GM23338 (cell line): Measurements from ENCODE around the gene ABHD15. TPM values are rescaled to one million over a fixed set of nuclear protein-coding genes. Genes with fewer than 3 reads are reported as not detected.

Experiments used
- ATAC-seq: fragments of 200-7000 bp; cut with Tn5 transposase; 3 replicates; pipeline ENCODE4 v1.9.1; 2020
- DNase-seq: peaks from one replicate; pipeline ENCODE4 v3.0.0-alpha.2; 2015; ENCODE audit warnings: low spot score
- H2AFZ ChIP-seq: fragments of 200-600 bp; sonication (generic); 2 replicates; pipeline ENCODE4 v1.8.0; 2016; ENCODE audit warnings: antibody characterized with exemption, mild to moderate bottlenecking, moderate library complexity
- H3F3A ChIP-seq: fragments of 200-600 bp; sonication (generic); replicated peaks from 2 replicates; pipeline ENCODE4 v1.8.0; 2017; ENCODE audit warnings: antibody characterized with exemption, mixed run types, low read depth
- H3K27ac ChIP-seq: fragments of 200-600 bp; sonication (generic); 2 replicates; pipeline ENCODE4 v1.6.1; 2016; ENCODE audit warnings: low read depth
- H3K27me3 ChIP-seq: fragments of 200-600 bp; sonication (generic); 2 replicates; pipeline ENCODE4 v1.8.0; 2016; ENCODE audit warnings: mild to moderate bottlenecking, mixed run types, moderate library complexity; ENCODE audit not compliant: insufficient read depth
- H3K36me3 ChIP-seq: fragments of 200-600 bp; sonication (generic); 2 replicates; pipeline ENCODE4 v1.8.0; 2016; ENCODE audit warnings: mild to moderate bottlenecking; ENCODE audit not compliant: insufficient read depth
- H3K4me1 ChIP-seq: fragments of 200-600 bp; sonication (generic); 2 replicates; pipeline ENCODE4 v1.8.0; 2016; ENCODE audit warnings: mild to moderate bottlenecking, moderate library complexity; ENCODE audit not compliant: insufficient read depth
- H3K4me2 ChIP-seq: fragments of 200-600 bp; sonication (generic); 2 replicates; pipeline ENCODE4 v1.7.1; 2017; ENCODE audit warnings: mixed run types
- H3K4me3 ChIP-seq: fragments of 200-600 bp; sonication (generic); 2 replicates; pipeline ENCODE4 v1.6.1; 2016; ENCODE audit warnings: mixed run types
- H3K79me2 ChIP-seq: fragments of 200-600 bp; sonication (generic); replicated peaks from 2 replicates; pipeline ENCODE4 v1.8.0; 2017; ENCODE audit warnings: mild to moderate bottlenecking; ENCODE audit not compliant: insufficient read depth
- H3K9me2 ChIP-seq: fragments of 200-600 bp; sonication (generic); 2 replicates; pipeline ENCODE4 v1.8.0; 2017; ENCODE audit not compliant: insufficient read depth
- H4K20me1 ChIP-seq: fragments of 200-600 bp; sonication (generic); replicated peaks from 2 replicates; pipeline ENCODE4 v1.8.0; 2017; ENCODE audit warnings: mild to moderate bottlenecking; ENCODE audit not compliant: insufficient read depth
- H3K27ac Mint-ChIP-seq: 2 replicates; pipeline ENCODE4 v1.8.0; 2020; ENCODE audit warnings: inconsistent platforms, mild to moderate bottlenecking, moderate library complexity, mixed read lengths
- H3K27me3 Mint-ChIP-seq: 3 replicates; pipeline ENCODE4 v1.8.0; 2022; ENCODE audit warnings: low read depth, mild to moderate bottlenecking, moderate library complexity, mixed read lengths, inconsistent platforms; ENCODE audit not compliant: insufficient read depth, poor library complexity
- H3K36me3 Mint-ChIP-seq: 3 replicates; pipeline ENCODE4 v1.8.0; 2021; ENCODE audit warnings: low read depth, mild to moderate bottlenecking, inconsistent platforms, moderate library complexity, mixed read lengths
- H3K4me1 Mint-ChIP-seq: 3 replicates; pipeline ENCODE4 v1.8.0; 2020; ENCODE audit warnings: mild to moderate bottlenecking, inconsistent platforms, mixed read lengths
- H3K4me3 Mint-ChIP-seq: 3 replicates; pipeline ENCODE4 v1.8.0; 2021; ENCODE audit warnings: moderate library complexity, mild to moderate bottlenecking, inconsistent platforms, mixed read lengths
- H3K9me3 Mint-ChIP-seq: 3 replicates; pipeline ENCODE4 v1.8.0; 2020; ENCODE audit warnings: moderate library complexity, mild to moderate bottlenecking, inconsistent platforms, mixed read lengths
- CREB1 ChIP-seq: fragments of 250-450 bp; sonication (Bioruptor Pico); IDR thresholded peaks from 2 replicates; pipeline ENCODE4 v1.5.0; 2020; ENCODE audit warnings: low read depth, mild to moderate bottlenecking, moderate library complexity
- EZH2 ChIP-seq: fragments of 200-600 bp; sonication (generic); IDR thresholded peaks from one replicate; pipeline ENCODE4 v1.8.0; 2017; ENCODE audit warnings: antibody characterized with exemption, mild to moderate bottlenecking, low read depth; ENCODE audit not compliant: unreplicated experiment
- EZH2phosphoT487 ChIP-seq: fragments of 200-600 bp; sonication (generic); IDR thresholded peaks from one replicate; pipeline ENCODE4 v1.8.1; 2018; ENCODE audit warnings: antibody characterized with exemption; ENCODE audit not compliant: unreplicated experiment
- JUNB ChIP-seq: IDR thresholded peaks from one replicate; pipeline ENCODE4 v1.6.1; 2016; ENCODE audit warnings: antibody characterized with exemption; ENCODE audit not compliant: unreplicated experiment
- NANOG ChIP-seq: IDR thresholded peaks from 2 replicates; pipeline ENCODE4 v1.6.1; 2016; ENCODE audit warnings: antibody characterized with exemption, borderline replicate concordance
- POLR2AphosphoS5 ChIP-seq: IDR thresholded peaks from 2 replicates; pipeline ENCODE4 v1.6.1; 2016; ENCODE audit warnings: antibody characterized with exemption, low read depth
- STAT1 ChIP-seq: IDR thresholded peaks from one replicate; pipeline ENCODE4 v1.6.1; 2016; ENCODE audit warnings: antibody characterized with exemption; ENCODE audit not compliant: unreplicated experiment
- ZNF114 ChIP-seq: fragments of 250-450 bp; sonication (Bioruptor Pico); IDR thresholded peaks from 2 replicates; pipeline ENCODE4 v1.5.0; 2020; ENCODE audit warnings: mild to moderate bottlenecking, moderate library complexity
- ZNF331 ChIP-seq: fragments of 250-450 bp; sonication (Bioruptor Pico); IDR thresholded peaks from 2 replicates; pipeline ENCODE4 v1.5.0; 2020; ENCODE audit warnings: low read depth, mild to moderate bottlenecking, moderate library complexity
- polyA plus RNA-seq: library from polyadenylated mRNA; unstranded; fragments of >200 nt; fragmentation: Nextera tagmentation; extraction: Ambion mirVana; gene quantifications from 2 replicates; pipeline ENCODE4 v1.2.1, GENCODE V29; 2016
- total RNA-seq: library from RNA; depleted of rRNA; stranded (reverse); fragments of >200 nt; shearing (Covaris generic); gene quantifications from 2 replicates; pipeline ENCODE4 v1.2.3, GENCODE V29; 2014
- TF ChIP-seq, protein P1 (sequence below): IDR thresholded peaks from 2 replicates; pipeline ENCODE4 v1.6.1; 2016; ENCODE audit warnings: antibody characterized with exemption
- TF ChIP-seq, protein P2 (sequence below): fragments of 250-450 bp; sonication (Bioruptor Pico); IDR thresholded peaks from 2 replicates; pipeline ENCODE4 v1.5.0; 2020; ENCODE audit warnings: mild to moderate bottlenecking, moderate library complexity
- TF ChIP-seq, protein P3 (sequence below): IDR thresholded peaks from one replicate; pipeline ENCODE4 v1.6.1; 2018; ENCODE audit warnings: antibody characterized with exemption; ENCODE audit not compliant: unreplicated experiment
- TF ChIP-seq, protein P4 (sequence below), 2 experiments: fragments of 200-600 bp in 1 of 2; sonication (generic) in 1 of 2; conservative IDR thresholded peaks; 2 replicates each; pipeline versions ENCODE4 v1.5.1 to v1.6.1; 2016 to 2017; ENCODE audit warnings: antibody characterized with exemption in 2 of 2, low read depth in 2 of 2, mild to moderate bottlenecking in 2 of 2, moderate library complexity in 1 of 2

Gene ABHD15
- total and polyA plus RNA-seq, 2 experiments from 2014 or later, result 0.27 to 2.5 TPM

DNA sequence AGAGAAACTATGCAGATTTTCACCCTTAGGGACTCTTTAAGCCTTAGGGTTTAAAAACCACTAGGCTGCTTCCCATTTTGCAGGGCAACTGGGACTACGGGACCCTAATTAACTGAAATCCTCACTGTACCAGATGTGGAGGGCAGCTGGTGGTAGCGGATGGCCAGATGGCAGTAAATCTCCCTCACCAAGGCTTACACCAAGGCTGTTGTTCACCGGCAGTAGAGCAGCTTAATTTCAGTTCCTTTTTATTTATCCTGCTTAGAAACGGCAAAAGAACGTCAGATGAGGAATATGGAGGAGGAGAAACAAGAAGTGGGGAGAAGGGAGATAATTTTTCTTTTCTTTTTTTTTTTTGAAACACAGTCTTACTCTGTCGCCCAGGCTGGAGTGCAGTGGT lies 6.5 kb downstream of the ABHD15 start:
- Histone ChIP-seq H2AFZ (no peak overlapping the region), H4K20me1 (peaks cover 6% of the 10 kb centered on the region), H3K36me3 (no peaks in the 10 kb centered on the region), H3K79me2 (no peaks in the 10 kb centered on the region), H3K27ac (no peak overlapping the region), H3F3A (no peaks in the 10 kb centered on the region; the same call in 1 of the 2 replicates), H3K27me3 (peaks cover 16% of the 10 kb centered on the region), H3K4me3 (no peak overlapping the region), H3K4me1 (peaks cover under 1% of the 10 kb centered on the region; the same call in 1 of the 2 replicates), H3K9me2 (no peaks in the 10 kb centered on the region), H3K4me2 (no peak overlapping the region)
- DNase-seq, result no peak
- Mint-ChIP-seq H3K4me1 (peaks cover 2% of the 10 kb centered on the region; the same call in 1 of the 3 replicates), H3K27ac (no peak overlapping the region), H3K27me3 (peaks cover 22% of the 10 kb centered on the region), H3K36me3 (no peaks in the 10 kb centered on the region; the same call in 2 of the 3 replicates), H3K4me3 (no peak overlapping the region), H3K9me3 (no peaks in the 10 kb centered on the region)
- no peak for TF ChIP-seq EZH2
- no peak for TF ChIP-seq EZH2phosphoT487
- no peak for TF ChIP-seq POLR2AphosphoS5
- TF ChIP-seq STAT1, result no peak
- TF ChIP-seq, protein P1, sequence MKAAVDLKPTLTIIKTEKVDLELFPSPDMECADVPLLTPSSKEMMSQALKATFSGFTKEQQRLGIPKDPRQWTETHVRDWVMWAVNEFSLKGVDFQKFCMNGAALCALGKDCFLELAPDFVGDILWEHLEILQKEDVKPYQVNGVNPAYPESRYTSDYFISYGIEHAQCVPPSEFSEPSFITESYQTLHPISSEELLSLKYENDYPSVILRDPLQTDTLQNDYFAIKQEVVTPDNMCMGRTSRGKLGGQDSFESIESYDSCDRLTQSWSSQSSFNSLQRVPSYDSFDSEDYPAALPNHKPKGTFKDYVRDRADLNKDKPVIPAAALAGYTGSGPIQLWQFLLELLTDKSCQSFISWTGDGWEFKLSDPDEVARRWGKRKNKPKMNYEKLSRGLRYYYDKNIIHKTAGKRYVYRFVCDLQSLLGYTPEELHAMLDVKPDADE, result no peak
- TF ChIP-seq, protein P2, sequence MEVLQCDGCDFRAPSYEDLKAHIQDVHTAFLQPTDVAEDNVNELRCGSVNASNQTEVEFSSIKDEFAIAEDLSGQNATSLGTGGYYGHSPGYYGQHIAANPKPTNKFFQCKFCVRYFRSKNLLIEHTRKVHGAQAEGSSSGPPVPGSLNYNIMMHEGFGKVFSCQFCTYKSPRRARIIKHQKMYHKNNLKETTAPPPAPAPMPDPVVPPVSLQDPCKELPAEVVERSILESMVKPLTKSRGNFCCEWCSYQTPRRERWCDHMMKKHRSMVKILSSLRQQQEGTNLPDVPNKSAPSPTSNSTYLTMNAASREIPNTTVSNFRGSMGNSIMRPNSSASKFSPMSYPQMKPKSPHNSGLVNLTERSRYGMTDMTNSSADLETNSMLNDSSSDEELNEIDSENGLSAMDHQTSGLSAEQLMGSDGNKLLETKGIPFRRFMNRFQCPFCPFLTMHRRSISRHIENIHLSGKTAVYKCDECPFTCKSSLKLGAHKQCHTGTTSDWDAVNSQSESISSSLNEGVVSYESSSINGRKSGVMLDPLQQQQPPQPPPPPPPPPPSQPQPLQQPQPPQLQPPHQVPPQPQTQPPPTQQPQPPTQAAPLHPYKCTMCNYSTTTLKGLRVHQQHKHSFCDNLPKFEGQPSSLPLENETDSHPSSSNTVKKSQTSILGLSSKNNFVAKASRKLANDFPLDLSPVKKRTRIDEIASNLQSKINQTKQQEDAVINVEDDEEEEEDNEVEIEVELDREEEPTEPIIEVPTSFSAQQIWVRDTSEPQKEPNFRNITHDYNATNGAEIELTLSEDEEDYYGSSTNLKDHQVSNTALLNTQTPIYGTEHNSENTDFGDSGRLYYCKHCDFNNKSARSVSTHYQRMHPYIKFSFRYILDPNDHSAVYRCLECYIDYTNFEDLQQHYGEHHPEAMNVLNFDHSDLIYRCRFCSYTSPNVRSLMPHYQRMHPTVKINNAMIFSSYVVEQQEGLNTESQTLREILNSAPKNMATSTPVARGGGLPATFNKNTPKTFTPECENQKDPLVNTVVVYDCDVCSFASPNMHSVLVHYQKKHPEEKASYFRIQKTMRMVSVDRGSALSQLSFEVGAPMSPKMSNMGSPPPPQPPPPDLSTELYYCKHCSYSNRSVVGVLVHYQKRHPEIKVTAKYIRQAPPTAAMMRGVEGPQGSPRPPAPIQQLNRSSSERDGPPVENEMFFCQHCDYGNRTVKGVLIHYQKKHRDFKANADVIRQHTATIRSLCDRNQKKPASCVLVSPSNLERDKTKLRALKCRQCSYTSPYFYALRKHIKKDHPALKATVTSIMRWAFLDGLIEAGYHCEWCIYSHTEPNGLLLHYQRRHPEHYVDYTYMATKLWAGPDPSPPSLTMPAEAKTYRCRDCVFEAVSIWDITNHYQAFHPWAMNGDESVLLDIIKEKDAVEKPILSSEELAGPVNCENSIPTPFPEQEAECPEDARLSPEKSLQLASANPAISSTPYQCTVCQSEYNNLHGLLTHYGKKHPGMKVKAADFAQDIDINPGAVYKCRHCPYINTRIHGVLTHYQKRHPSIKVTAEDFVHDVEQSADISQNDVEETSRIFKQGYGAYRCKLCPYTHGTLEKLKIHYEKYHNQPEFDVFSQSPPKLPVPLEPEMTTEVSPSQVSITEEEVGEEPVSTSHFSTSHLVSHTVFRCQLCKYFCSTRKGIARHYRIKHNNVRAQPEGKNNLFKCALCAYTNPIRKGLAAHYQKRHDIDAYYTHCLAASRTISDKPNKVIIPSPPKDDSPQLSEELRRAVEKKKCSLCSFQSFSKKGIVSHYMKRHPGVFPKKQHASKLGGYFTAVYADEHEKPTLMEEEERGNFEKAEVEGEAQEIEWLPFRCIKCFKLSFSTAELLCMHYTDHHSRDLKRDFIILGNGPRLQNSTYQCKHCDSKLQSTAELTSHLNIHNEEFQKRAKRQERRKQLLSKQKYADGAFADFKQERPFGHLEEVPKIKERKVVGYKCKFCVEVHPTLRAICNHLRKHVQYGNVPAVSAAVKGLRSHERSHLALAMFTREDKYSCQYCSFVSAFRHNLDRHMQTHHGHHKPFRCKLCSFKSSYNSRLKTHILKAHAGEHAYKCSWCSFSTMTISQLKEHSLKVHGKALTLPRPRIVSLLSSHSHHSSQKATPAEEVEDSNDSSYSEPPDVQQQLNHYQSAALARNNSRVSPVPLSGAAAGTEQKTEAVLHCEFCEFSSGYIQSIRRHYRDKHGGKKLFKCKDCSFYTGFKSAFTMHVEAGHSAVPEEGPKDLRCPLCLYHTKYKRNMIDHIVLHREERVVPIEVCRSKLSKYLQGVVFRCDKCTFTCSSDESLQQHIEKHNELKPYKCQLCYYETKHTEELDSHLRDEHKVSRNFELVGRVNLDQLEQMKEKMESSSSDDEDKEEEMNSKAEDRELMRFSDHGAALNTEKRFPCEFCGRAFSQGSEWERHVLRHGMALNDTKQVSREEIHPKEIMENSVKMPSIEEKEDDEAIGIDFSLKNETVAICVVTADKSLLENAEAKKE (CRISPR knock-in tag), result no peak
- TF ChIP-seq, protein P3, sequence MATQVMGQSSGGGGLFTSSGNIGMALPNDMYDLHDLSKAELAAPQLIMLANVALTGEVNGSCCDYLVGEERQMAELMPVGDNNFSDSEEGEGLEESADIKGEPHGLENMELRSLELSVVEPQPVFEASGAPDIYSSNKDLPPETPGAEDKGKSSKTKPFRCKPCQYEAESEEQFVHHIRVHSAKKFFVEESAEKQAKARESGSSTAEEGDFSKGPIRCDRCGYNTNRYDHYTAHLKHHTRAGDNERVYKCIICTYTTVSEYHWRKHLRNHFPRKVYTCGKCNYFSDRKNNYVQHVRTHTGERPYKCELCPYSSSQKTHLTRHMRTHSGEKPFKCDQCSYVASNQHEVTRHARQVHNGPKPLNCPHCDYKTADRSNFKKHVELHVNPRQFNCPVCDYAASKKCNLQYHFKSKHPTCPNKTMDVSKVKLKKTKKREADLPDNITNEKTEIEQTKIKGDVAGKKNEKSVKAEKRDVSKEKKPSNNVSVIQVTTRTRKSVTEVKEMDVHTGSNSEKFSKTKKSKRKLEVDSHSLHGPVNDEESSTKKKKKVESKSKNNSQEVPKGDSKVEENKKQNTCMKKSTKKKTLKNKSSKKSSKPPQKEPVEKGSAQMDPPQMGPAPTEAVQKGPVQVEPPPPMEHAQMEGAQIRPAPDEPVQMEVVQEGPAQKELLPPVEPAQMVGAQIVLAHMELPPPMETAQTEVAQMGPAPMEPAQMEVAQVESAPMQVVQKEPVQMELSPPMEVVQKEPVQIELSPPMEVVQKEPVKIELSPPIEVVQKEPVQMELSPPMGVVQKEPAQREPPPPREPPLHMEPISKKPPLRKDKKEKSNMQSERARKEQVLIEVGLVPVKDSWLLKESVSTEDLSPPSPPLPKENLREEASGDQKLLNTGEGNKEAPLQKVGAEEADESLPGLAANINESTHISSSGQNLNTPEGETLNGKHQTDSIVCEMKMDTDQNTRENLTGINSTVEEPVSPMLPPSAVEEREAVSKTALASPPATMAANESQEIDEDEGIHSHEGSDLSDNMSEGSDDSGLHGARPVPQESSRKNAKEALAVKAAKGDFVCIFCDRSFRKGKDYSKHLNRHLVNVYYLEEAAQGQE, result no peak
- TF ChIP-seq ZNF331 (CRISPR knock-in tag), result no peak
- TF ChIP-seq CREB1 (CRISPR knock-in tag), result no peak
- TF ChIP-seq NANOG, result no peak
- no peak for TF ChIP-seq ZNF114 (CRISPR knock-in tag)
- TF ChIP-seq JUNB, result no peak
- TF ChIP-seq, protein P4, sequence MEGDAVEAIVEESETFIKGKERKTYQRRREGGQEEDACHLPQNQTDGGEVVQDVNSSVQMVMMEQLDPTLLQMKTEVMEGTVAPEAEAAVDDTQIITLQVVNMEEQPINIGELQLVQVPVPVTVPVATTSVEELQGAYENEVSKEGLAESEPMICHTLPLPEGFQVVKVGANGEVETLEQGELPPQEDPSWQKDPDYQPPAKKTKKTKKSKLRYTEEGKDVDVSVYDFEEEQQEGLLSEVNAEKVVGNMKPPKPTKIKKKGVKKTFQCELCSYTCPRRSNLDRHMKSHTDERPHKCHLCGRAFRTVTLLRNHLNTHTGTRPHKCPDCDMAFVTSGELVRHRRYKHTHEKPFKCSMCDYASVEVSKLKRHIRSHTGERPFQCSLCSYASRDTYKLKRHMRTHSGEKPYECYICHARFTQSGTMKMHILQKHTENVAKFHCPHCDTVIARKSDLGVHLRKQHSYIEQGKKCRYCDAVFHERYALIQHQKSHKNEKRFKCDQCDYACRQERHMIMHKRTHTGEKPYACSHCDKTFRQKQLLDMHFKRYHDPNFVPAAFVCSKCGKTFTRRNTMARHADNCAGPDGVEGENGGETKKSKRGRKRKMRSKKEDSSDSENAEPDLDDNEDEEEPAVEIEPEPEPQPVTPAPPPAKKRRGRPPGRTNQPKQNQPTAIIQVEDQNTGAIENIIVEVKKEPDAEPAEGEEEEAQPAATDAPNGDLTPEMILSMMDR (conservative IDR thresholded peaks at IDR 0.05; ENCODE audit: low read depth in 2 of 2), result no peak
- ATAC-seq, result no peak
